NCI-H1436 treated with DMSO at 0.1 percent for 48 hours (cell line): Measurements from ENCODE around the gene ATXN8OS.
"Not testable (repeated sequence)": the region's sequence is repeated elsewhere in the genome, so short reads cannot be mapped to it uniquely, and the experiment has no call there.

ENCODE experiments used
- DNase-seq: peaks from one replicate; lab custom pipeline; 2025; lab: John Stamatoyannopoulos, UW

The ATXN8OS gene

GRCh38 chr13:70107498-70108281 lies at the start of gene ATXN8OS:
Gene ATXN8OS (plus strand): TSS chr13:70107826.
- no peak for DNase-seq

GRCh38 chr13:70080012-70080411 lies 27.6 kb upstream of the ATXN8OS start:
- DNase-seq: no peak

GRCh38 chr13:70087247-70087646 lies 20.4 kb upstream of the ATXN8OS start:
- DNase-seq: no peak

- no peak for DNase-seq
Observed at GRCh38 chr13:70088926-70089325, 18.7 kb upstream of the ATXN8OS start.

- no peak for DNase-seq
Observed at GRCh38 chr13:70090036-70090723, 17.4 kb upstream of the ATXN8OS start.

GRCh38 chr13:70098669-70099068 lies 9.0 kb upstream of the ATXN8OS start:
- no peak for DNase-seq

GRCh38 chr13:70104481-70104880 lies 3.1 kb upstream of the ATXN8OS start:
- DNase-seq: no peak

- DNase-seq: no peak
Observed at GRCh38 chr13:70107125-70107497, 515 bp upstream of the ATXN8OS start.

GRCh38 chr13:70108356-70109105 lies 905 bp downstream of the ATXN8OS start, which contains the start of gene KLHL1:
Gene KLHL1 (minus strand): TSS chr13:70108452. CDS start chr13:70107699, 753 bp downstream.
- DNase-seq: no peak

- no peak for DNase-seq
Observed at GRCh38 chr13:70117338-70117905, 9.8 kb downstream of the ATXN8OS start.

- no peak for DNase-seq
Observed at GRCh38 chr13:70125693-70126092, 18.1 kb downstream of the ATXN8OS start.

GRCh38 chr13:70128098-70128497 lies 20.5 kb downstream of the ATXN8OS start:
- no peak for DNase-seq

GRCh38 chr13:70142658-70143057 lies 35.0 kb downstream of the ATXN8OS start:
- not testable (repeated sequence) for DNase-seq

GRCh38 chr13:70162141-70162540 lies 54.5 kb downstream of the ATXN8OS start:
- peak; percentile 76 for DNase-seq

GRCh38 chr13:70170689-70171088 lies 63.1 kb downstream of the ATXN8OS start:
- DNase-seq: no peak

- peak; percentile 68 for DNase-seq
Observed at GRCh38 chr13:70171151-70171550, 63.5 kb downstream of the ATXN8OS start.

- no peak for DNase-seq
Observed at GRCh38 chr13:70172946-70173597, 65.4 kb downstream of the ATXN8OS start.

- no peak for DNase-seq
Observed at GRCh38 chr13:70173598-70173959, 66.0 kb downstream of the ATXN8OS start.

GRCh38 chr13:70178346-70178745 lies 70.7 kb downstream of the ATXN8OS start:
- DNase-seq: no peak
